SK-N-DZ (cell line): ENCODE data around the gene NOX5.
"Not testable (repeated sequence)": the region's sequence is repeated elsewhere in the genome, so short reads cannot be mapped to it uniquely, and the experiment has no call there.

ENCODE experiments used
- DNase-seq: peaks from one replicate; pipeline ENCODE4 v3.0.0-alpha.2; 2015; ENCODE audit warnings: low spot score

NOX5 gene

DNA sequence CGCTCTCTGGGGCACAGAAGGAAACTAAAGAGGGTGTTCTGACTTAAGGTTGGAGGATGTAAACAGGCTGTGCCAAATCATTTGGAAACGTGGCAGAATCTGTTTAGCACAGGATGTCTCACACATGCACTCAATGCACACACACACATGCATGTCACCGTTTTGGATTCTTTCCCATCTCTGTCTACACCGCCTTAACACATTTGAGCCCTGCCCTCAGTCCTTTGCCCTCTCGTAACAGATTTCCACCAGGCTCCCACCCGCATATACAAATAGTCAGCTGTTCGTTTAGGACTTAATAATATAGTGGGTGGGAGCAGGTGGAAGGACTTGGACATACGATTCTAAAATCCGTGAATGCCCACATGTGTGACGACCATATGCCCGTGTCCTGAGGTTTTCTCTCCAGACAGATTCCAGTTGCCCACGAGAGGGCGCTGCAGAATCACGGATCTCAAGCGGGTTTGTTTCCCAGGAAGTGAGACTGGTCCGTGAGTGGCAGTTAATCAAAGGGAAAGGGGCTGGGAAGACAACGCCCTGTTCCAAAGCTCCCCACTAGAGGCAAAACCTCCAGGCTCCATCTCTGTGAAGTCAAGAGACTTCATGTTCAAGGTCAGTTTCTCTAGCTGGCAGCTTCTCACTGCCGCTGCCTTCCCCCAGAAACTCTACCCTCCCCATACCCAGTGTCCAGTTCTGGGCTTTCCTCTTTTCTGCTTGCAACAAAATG lies 44.5 kb downstream of the NOX5 start:
- DNase-seq = peak; percentile 92

DNA sequence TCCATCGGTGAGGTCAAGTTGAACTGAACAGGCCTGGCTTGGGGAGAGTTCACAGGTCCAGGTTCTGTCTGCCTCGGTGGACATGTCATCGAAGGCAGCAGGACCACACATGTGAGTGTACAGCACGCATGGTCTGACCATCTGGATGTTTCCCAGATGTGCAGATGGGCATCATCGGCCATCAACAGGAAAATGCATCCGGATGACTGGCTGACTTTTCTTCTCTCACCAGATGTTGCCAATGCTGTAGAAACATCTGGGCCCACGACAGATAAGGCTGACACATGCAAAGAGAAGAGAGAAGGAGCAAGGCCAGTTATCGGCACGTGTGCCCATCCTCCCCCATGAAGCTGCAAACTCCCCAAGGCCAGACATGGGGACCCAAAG lies 45.1 kb downstream of the NOX5 start:
- no peak for DNase-seq

DNA sequence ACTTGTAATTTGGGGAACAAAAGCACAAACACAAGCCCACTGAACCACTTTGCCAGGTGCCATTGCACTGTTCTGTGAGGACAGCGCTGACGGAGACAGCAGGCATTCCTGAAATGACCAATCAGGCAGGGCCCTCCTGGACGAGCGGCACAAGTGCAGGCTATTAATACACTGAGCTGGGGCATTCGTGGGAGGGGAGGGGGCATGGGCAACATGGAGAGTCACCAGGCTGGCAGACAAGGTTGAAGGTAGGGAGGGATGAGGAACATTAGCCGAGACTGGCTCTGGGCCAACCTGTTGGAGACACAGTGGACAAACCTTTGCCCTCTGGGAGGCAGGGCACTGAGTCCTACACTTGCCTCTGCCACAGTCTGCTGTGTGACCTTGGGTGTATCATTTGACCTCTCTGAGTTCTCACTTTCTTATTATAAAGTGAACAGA lies 45.6 kb downstream of the NOX5 start:
- DNase-seq = no peak

DNA sequence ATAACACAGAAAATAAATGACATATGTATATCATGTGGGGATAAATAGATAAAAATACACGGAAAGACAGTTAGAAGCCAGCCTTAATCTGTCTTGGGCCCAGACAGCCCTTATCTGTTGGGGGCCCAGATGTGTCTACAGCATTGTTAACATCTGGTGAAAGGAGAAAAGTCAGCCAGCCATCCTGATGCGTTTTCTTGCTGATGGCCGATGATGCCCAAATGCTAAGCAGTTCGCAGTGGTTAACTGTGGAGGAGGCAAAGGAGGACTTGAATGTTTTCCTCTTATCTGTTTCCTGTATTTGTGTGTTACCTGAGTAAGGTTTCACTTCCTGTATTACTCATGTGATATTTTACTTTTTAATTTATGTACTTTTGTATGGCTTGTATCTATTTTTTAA lies 46.2 kb downstream of the NOX5 start:
- DNase-seq = no peak

DNA sequence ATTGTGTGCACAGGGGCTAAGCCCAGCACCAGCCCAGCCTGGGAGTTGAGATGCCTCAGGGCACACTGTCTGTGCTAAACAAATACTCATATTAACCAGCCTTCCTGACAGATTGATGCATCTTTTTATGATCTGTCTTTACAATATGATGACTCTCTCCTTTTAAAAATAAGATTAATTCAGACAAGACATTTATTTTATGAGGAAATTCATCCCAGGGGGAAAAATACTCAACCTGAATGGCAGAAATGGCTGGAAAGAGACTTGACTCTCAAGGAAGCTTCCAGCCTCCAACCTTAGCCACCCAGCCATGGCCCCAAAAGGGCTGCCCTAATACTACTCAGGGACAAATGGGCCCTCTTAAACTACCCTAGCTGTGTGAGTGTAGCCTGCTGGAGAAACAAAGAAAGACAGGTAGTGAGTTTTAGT lies 46.9 kb downstream of the NOX5 start:
- DNase-seq = no peak

DNA sequence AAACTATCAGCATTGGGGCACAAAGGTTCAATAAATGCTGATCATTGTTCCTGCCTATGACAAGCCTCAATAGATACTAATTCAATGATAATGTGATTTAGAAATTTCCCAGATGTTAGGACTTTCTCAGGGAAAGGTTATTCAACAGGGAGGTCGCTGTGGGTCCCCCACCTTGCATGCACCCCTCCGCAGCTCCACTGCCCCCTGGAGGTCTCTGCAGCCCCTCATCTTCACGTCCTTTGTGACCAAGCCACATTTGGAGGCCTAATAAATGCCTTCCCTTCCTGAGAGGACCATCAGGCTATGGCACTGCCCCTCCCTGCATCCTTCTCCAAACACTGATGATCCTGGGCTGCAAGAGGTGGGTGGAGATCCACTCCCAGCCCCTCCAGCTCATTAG lies 50.2 kb downstream of the NOX5 start:
- DNase-seq = no peak

DNA sequence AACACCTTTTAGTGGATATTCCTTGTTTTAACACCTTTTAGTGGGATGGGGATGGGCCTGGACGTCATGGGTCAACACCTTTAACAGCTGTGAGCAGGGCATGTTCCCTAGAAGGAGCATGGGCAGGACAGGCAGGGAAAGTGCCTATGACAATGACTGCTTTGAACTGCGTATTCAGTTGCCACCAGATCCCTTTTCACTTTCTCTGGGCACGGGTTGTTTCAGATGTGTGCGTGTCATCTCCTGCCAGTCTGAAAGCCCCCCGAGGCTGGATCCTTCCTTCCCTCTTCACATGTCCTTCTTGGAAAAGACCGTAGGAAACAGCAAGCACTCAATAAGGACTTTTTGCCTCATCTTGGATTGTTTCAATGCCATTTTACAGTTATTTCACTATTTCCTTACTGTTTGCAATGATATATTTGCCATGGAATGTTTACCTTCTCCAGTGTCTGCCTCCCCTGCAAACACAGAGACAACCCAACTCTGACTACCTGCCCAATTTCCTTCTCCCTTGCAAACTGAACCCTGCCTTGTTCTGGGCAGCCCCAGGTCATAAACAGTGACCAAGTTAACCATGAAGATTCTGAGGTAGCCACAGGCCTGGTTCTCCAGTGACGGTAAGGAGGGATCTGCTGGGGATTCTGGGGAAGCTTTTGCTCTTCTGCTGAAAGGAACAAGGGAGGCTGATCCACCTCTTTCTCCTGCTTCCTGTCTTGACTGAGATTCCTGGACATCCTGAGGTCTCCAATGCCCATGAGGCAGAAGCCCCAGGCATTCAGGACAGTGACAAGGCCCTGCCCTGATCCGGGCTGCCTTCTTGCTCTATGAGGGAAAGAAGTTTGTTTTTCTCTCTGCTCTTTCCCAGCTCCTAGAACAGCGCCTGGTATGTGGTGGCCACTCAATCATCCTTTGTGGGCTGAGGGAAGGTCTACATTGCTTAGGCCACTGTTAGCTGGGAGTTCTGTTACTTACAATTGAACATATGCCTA lies 51.8 kb downstream of the NOX5 start:
- DNase-seq = no peak

DNA sequence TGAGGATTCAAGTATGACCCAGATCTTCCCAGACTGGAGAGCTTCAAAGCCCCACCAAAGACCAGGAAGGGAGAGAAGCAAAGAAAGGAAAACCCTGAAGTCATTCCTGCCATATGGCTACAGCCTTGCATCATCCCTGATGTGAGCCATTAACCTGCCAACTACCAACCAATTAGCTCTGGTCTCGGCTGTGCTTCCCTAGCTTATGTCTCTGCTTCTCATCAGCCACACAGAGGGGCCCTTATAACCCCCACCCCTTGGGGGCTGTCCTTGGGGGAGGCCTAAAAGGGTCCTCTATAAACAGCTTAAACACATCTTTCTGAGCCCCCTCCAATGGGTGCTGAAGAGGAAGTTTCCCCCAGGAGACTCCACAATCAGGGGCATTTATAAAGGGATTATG lies 52.8 kb downstream of the NOX5 start:
- DNase-seq = no peak

DNA sequence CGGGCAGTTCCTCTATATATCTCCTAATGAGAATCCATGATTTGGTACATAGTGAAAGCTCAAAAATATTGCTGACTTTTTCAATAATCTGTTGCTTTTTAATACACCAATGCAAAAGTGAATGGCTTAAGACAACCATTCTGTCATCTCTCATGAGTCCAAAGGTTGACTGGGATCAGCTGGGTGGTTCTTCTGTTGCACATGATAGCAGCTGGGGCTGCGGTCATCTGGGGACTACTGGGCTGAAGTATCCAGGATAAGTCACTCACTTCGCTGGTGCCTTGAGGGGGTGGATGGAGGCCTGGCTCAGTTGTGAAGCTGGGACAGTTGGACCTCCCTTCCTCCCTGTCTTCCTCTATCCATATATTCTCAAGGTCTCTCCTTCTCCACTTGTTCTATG lies 53.7 kb downstream of the NOX5 start:
- DNase-seq = no peak

DNA sequence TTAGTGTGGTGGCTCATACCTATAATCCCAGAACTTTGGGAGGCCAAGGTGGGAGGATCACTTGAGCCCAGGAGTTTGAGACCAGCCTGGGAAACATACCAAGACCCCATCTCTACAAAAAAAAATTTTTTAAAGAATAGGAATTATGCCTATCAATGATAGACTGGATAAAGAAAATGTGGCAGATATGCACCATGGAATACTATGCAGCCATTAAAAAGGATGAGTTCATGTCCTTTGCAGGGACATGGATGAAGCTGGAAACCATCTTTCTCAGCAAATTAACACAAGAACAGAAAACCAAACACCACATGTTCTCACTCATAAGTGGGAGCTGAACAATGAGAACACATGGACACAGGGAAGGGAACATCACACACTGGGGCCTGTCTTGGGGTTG lies 54.8 kb downstream of the NOX5 start:
- DNase-seq = not testable (repeated sequence)

DNA sequence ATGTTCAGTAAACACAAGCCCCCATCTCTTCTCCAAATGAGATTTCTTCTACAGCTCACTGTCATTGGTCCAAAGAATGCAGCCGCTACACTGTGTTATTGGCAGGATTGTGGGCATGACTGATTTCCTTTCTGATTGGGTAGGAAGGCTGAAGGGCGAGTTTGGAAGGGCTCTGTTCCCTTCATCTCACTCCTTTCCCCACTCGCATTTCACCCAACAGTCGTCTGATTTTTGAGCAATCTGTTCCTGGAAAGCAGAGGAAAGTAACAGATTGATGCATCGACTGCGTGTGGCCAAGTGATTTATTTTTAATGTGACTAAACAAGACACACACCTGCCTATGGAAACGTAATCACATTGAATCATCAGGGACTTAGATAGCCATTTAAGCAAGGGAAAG lies 55.5 kb downstream of the NOX5 start:
- no peak for DNase-seq

DNA sequence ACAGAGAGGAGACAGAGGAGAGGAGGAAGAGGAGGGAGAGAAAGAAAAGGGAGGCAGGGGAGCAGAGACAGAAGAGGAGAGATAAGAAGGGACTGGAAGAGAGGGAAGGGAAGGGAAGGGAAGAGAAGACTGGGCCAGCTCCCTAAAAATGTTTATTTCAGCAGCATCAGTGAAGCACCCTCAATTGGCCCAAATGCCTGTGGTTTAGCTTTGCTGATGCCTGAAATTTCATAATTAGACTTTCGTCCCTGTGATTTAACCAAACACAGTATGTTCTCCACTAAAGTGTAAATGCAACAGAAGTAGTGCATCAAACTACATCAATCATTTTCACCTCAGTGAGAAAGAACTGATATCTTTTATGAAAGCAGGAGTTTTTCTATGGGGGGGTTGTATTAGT lies 55.9 kb downstream of the NOX5 start:
- no peak for DNase-seq

DNA sequence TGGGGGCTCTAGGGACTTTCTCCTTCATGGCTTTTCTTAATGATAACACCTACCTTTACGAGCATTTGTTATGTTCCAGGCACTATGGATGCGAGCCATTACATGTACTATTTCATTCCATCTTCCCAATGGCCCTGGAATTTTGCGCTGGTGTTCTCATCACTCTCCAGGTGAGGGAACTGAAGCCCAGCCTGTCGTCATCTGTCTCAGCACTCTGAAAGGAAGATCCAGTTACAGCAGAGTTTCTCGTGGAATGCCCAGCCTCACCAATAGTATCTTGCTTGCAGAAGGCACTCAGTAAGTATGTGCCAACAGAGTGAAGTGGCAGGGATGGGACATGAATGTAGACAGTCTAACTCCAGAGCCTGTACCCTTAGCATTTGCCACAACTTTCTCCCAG lies 56.8 kb downstream of the NOX5 start:
- no peak for DNase-seq

DNA sequence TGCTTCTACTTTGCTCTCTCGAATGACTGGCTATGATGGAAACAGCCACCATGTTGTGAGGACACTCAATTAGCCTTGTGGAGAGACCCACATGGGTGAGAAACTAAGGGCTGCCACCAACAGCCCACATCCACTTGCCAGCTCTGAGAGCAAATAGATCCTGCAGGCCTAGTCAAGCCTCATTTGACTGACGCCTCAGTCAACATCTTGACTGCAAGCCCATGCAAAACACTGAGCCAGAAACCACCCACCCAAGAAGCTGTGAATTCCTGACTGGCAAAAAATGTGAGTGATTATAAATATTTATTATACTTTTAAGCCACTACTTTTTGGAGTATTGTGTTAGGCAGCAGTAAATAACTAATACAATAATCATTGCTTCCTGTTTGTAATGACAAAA lies 58.4 kb downstream of the NOX5 start:
- DNase-seq = no peak

DNA sequence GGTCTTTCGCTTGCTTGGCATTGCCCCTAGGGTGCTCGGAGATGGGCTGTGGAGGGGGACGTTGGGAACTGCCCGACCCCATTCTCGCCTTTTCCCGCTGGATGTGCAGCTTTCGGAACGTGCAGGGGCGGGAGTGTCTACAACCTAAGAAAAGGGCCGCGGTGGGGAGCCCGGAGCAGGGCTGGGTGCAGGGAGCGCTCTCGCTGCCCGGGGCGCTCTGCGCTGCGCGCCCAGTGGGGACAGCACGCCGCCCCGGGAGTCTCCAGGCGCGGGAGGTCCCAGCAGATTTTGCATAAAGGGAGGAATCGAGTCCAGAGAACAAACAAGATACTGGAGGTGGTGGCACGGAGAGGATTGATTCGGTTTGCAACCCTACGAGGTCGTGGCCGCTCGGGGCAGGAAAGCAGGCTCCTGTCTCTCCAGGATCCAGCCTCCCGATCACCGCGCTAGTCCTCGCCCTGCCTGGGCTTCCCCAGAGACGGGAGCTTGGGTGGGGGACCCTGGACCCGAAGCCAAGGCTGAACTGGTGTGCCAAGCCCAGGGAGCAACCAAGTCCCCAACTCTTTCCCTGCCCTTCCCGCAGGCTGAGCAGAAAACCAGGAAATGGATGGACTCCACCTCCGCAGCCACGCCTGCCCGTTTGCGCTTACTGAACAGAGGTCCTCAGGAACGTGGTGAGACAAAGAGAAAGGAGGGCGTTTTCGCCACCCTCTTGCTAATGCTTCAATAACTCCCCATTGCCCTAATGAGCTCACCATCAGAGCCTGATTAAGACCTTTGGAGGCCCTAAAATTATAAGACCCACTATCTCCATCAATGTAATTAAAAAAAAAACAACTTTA lies 59.7 kb downstream of the NOX5 start:
- DNase-seq = peak; percentile 89

DNA sequence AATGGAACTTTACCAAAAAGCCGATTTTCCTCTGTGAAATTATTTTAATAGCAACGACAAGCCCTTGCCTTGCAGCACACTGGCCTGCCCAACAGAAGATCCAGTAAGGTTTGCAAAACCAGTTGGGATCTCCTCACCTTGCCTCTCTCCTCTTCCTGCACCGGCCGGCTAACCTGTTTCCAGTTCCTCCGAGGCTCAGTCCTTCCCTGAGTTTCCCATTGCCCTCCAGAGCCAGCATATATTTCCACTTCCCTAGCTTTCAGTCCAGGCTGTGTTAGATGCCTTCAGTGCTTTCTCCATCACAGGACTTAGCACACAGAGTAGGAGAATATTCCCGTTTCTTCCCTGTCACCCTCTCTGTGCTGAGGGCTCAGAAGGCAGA lies 60.3 kb downstream of the NOX5 start:
- DNase-seq = peak; percentile 67

DNA sequence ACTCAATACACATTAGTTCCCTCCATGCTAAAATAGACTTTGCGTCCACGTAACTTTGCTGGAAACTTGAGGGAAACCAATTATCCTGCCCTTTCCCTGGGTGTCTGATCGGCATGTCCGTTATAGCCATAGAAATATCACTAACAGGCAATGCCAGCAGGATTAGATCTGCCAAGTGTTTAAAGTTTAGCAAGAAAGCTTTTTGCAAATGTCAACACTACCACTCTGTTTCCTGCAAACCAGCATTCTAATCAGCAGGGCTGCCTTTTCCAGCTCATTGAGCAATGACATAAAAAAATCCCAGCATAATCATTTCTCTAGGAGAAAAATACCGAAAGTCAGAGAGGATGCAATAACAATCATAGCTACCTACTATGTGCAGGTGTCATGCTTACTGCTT lies 60.9 kb downstream of the NOX5 start:
- DNase-seq = no peak

DNA sequence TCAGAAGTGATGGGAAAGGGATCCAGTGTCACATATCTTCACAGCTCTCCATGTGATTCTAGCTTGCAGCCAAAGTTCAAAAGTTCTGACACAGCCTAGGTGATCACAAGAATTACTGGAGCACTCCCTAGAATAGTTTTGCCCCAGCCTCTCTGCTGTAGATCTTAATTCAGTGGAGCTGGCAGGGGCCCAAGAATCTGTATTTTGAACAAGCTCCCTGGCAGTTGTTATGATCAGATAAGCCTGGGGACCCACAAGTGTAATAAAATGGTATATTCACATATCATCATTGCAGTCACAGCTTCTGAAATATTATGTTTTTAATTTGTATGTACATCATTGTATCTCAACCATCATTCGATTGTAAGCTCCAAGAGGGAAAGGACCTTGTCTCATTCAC lies 62.3 kb downstream of the NOX5 start:
- DNase-seq = no peak

DNA sequence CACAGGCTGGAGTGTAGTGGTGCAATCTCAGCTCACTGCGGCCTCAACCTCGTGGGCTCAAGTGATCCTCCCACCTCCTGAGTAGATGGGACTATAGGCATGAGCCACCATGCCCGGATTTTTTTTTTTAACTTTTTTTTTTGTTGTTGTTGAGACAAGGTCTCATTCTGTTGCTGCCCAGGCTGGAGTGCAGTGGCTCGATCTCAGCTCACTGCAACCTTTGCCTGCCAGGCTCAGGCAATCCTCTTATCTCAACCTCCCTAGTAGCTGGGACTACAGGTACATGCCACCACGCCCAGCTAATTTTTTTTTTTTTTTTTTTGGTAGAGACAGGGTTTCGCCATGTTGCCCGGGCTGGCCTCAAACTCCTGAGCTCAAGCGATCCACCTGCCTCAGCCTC lies 64.1 kb downstream of the NOX5 start:
- no peak for DNase-seq

DNA sequence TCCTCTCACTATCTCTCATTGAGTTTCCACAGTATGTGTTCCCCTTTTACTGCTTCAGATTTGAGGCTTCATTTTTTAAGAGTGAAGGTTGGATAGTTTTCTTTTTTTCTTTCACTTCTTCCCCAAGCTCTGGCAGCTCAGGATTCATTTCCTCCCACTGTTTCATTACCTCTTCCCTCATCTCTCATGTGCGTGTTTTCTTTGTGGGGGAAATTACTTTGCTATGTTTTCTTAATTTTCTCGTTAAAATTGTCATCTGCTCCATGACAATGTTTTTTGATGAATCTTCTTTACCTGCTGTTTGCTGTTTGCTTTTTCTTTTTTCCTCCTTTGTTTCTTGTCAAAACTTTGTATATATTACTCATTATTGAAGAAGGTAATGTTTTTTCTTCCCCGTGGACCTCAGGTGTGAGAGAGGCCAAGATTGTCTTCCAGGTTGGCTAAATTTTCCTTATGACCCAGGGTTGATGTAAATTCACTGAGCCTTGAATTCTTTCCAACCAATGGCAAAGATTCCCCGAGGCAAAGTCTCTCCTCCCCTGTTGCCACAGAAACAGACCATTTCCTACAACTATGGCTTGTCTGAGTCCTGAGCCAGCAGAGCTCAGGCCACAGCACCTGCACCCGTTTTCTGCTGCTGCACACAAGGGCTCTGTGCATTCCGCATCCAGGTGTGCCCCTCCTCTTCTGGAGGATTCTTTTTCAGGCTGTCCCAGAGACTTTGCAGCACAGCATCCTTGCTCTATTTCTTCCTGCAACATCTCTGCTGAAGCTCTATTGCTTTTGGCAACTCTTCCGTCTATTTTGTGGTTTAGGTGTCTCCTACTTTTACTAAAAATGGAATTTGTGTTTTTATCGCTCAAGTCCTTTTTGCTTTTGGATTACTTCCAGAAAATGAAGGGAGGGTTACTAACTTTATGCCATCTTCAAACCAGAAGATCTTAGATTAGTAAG lies 66.1 kb downstream of the NOX5 start:
- no peak for DNase-seq
